A673 (cell line): ENCODE measurements around the gene DISP3. TPM values are rescaled to one million over a fixed set of nuclear protein-coding genes. Genes with fewer than 3 reads are reported as not detected.

Experiments
- BruUV-seq: library from RNA; stranded (reverse); fragments of 400-500 nt; replicated peaks from 2 replicates; lab custom pipeline; 2021; lab: Mats Ljungman, UMichigan
- CTCF ChIA-PET: fragments of 300-600 bp; sonication (Branson Sonifier 250); formaldehyde crosslinking; loops from one replicate; lab custom pipeline; 2022; ENCODE audit warnings: antibody characterized with exemption; lab: Charles Lee
- POLR2A ChIA-PET: fragments of 300-600 bp; sonication (Branson Sonifier 250); formaldehyde crosslinking; loops from one replicate; lab custom pipeline; 2022; ENCODE audit warnings: antibody characterized with exemption; ENCODE audit not compliant: low non-redundant PET; lab: Charles Lee
- DNase-seq: peaks from one replicate; pipeline ENCODE4 v3.0.0-alpha.2; 2015; ENCODE audit warnings: low spot score
- H3K27ac ChIP-seq: fragments of 200-600 bp; sonication (generic); 2 replicates; pipeline ENCODE4 v1.5.1; 2016; ENCODE audit warnings: mixed run types, low read depth, mild to moderate bottlenecking, mixed read lengths, antibody characterized with exemption, low read length; ENCODE audit not compliant: poor library complexity, severe bottlenecking
- H3K27me3 ChIP-seq: fragments of 200-600 bp; sonication (generic); replicated peaks from 2 replicates; pipeline ENCODE4 v1.6.1; 2017; ENCODE audit warnings: mixed run types, low read depth, mild to moderate bottlenecking, mixed read lengths, antibody characterized with exemption, low read length; ENCODE audit not compliant: insufficient read depth, poor library complexity
- H3K36me3 ChIP-seq: fragments of 200-600 bp; sonication (generic); 2 replicates; pipeline ENCODE4 v1.6.1; 2016; ENCODE audit warnings: mixed run types, mild to moderate bottlenecking, mixed read lengths, antibody characterized with exemption, low read length; ENCODE audit not compliant: insufficient read depth, poor library complexity, severe bottlenecking
- H3K4me1 ChIP-seq: fragments of 200-600 bp; sonication (generic); 2 replicates; pipeline ENCODE4 v1.6.1; 2017; ENCODE audit warnings: mixed run types, mild to moderate bottlenecking, mixed read lengths, antibody characterized with exemption, low read length; ENCODE audit not compliant: insufficient read depth, poor library complexity, severe bottlenecking
- H3K4me3 ChIP-seq: fragments of 200-600 bp; sonication (generic); 2 replicates; pipeline ENCODE4 v1.5.1; 2016; ENCODE audit warnings: low read depth, mixed run types, mild to moderate bottlenecking, mixed read lengths, low read length; ENCODE audit not compliant: poor library complexity, severe bottlenecking
- H3K9me3 ChIP-seq: fragments of 200-600 bp; sonication (generic); 2 replicates; pipeline ENCODE4 v1.6.1; 2016; ENCODE audit warnings: mixed run types, low read depth, mild to moderate bottlenecking, mixed read lengths, antibody characterized with exemption, low read length; ENCODE audit not compliant: poor library complexity, severe bottlenecking
- EZH2 ChIP-seq: fragments of 200-600 bp; sonication (generic); IDR thresholded peaks from 2 replicates; pipeline ENCODE4 v1.6.1; 2017; ENCODE audit warnings: borderline replicate concordance, low read depth, mild to moderate bottlenecking, mixed read lengths, antibody characterized with exemption, low read length; ENCODE audit not compliant: poor library complexity, severe bottlenecking
- intact Hi-C: fragments of 100-400 bp; cut with micrococcal nuclease; formaldehyde crosslinking; loops from one replicate; pipeline ENCODE4 v1.10.0; 2022; ENCODE audit not compliant: unreplicated experiment
- total RNA-seq: library from RNA; stranded (reverse); gene quantifications from 2 replicates; pipeline ENCODE4 v1.2.3, GENCODE V29; 2021
- TF ChIP-seq, protein P1 (sequence below): fragments of 300-800, 200-600 bp; sonication (generic); conservative IDR thresholded peaks from 2 replicates; pipeline ENCODE4 v1.5.1; 2017; ENCODE audit warnings: low read depth, mild to moderate bottlenecking, antibody characterized with exemption, low read length, moderate library complexity, mixed read lengths

The DISP3 gene
- total RNA-seq, 1 experiment from 2014 or later: 0.49 TPM

DNA sequence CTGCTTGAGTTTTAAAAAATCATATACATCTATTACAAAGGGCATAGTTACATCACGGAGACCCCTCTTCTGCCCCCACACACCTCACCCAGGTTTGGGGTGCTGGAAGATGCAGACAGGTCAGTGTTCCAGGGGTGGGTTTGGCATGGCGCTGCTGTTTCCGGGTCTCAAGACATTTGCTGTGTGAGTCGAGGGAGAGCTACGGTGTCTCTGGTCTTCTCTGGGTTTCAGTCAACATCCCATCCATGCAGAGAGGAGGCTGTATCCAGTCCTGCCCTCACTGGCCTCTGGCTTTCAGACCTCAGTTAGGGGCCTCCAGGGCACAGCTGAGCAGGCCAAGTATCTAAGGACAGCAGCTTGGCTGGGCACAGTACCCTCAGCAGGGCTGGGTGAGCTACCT lies 28.6 kb upstream of the DISP3 start:
- intact Hi-C loops: no loop called here
- peaks cover 65% of the 10 kb centered on the region for H3K27me3 ChIP-seq
- no peaks in the 10 kb centered on the region for H3K36me3 ChIP-seq
- H3K4me3 ChIP-seq: no peak overlapping the region
- POLR2A ChIA-PET: no interaction called here
- H3K27ac ChIP-seq: no peak overlapping the region
- no peak for TF ChIP-seq EZH2
- TF ChIP-seq, protein P1, sequence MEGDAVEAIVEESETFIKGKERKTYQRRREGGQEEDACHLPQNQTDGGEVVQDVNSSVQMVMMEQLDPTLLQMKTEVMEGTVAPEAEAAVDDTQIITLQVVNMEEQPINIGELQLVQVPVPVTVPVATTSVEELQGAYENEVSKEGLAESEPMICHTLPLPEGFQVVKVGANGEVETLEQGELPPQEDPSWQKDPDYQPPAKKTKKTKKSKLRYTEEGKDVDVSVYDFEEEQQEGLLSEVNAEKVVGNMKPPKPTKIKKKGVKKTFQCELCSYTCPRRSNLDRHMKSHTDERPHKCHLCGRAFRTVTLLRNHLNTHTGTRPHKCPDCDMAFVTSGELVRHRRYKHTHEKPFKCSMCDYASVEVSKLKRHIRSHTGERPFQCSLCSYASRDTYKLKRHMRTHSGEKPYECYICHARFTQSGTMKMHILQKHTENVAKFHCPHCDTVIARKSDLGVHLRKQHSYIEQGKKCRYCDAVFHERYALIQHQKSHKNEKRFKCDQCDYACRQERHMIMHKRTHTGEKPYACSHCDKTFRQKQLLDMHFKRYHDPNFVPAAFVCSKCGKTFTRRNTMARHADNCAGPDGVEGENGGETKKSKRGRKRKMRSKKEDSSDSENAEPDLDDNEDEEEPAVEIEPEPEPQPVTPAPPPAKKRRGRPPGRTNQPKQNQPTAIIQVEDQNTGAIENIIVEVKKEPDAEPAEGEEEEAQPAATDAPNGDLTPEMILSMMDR: no peak
- no TSS peak for BruUV-seq
- DNase-seq: no peak
- H3K4me1 ChIP-seq: no peaks in the 10 kb centered on the region
- H3K9me3 ChIP-seq: no peaks in the 10 kb centered on the region
- CTCF ChIA-PET: no interaction called here

DNA sequence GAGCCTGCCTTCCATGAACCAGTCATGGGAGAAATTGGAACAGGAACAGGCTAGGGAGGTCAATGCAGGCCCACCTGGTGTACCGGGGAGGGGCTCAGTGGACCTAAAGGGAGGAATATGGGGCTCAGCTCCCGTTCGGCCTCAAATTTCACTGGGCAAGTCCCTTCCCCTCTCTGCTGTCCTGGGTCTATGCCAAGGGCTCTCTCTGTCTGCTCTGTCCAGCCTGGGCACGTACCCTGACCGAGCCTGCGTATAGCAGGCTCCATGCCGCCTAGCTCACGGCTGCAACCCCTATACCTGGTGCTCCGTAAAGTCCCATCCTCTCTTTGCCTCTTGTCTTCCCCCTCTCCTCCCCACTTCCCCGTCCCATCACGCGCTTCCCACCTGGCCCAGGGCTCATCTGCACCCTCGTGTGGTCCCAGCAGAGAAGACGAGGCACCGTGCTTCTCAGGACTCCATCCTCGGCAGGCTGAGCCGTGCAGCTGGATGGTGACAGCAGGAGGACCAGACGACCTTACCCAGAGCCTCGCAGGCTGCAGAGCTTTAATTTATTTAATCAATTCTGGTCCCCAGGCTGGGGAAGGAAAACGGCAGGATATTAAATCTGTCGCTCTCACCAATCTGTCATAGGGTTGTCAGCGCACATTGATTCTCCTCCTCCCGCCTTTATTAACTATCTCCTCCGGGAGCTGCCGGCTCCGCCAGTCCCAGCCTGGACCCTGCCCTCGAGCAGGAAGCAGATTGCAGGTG lies 25.0 kb upstream of the DISP3 start:
- Histone ChIP-seq H3K4me1 (no peaks in the 10 kb centered on the region), H3K27me3 (peaks cover 87% of the 10 kb centered on the region), H3K9me3 (no peaks in the 10 kb centered on the region), H3K36me3 (no peaks in the 10 kb centered on the region), H3K27ac (no peak overlapping the region), H3K4me3 (no peak overlapping the region)
- no TSS peak for BruUV-seq
- no peak for DNase-seq
- TF ChIP-seq EZH2: no peak
- TF ChIP-seq, protein P1: no peak
- intact Hi-C loops: no loop called here
- ChIA-PET CTCF (no interaction called here), POLR2A (no interaction called here)

DNA sequence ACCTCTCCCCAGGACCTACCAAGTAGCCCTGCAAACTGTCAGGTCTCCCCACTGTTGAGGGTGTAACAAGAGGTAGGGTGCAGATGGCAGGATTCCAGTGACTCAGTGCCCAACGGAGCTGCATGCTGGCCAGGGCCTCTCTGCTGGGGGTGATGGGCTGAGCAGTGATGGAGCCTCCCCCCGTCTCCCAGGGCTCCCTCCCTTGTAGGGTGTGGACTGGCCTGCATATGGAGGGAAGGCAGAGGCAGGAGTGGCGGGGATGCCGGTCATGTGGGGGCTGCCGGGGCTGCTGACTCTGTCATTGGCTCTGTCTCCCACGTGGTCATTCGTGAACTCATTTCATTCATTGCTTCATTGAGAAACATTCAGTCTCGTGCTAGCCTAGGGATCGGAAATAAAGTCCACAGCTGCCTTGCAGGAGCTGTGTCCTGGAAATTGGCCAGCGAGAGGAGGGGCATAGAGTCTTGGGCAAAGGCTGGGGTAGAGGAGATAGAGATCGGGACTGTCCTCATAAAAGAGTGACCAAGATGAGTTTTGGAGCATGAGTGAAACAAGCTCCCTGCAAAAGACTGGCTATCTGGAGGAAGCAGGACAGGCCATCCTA lies 22.9 kb upstream of the DISP3 start:
- peaks cover 88% of the 10 kb centered on the region for H3K27me3 ChIP-seq
- ChIA-PET CTCF (interaction anchor here (0.5 kb wide), 1 partner anchor 94 kb away, joined by 4 read pairs; no protein-coding TSS in a partner anchor), POLR2A (no interaction called here)
- intact Hi-C loops: no loop called here
- no peak overlapping the region for H3K4me3 ChIP-seq
- DNase-seq: no peak
- no peaks in the 10 kb centered on the region for H3K36me3 ChIP-seq
- H3K27ac ChIP-seq: no peak overlapping the region
- no peaks in the 10 kb centered on the region for H3K4me1 ChIP-seq
- BruUV-seq: no TSS peak
- H3K9me3 ChIP-seq: no peaks in the 10 kb centered on the region
- no peak for TF ChIP-seq EZH2
- TF ChIP-seq, protein P1: no peak
